Measurements from ENCODE around the gene ADCY4. TPM values are rescaled to one million over a fixed set of nuclear protein-coding genes. Genes with fewer than 3 reads are reported as not detected.
"Not testable (repeated sequence)": the region's sequence is repeated elsewhere in the genome, so short reads cannot be mapped to it uniquely, and the experiment has no call there.

The ADCY4 gene
- total and polyA plus RNA-seq, 2 experiments from 2014 or later: 0.22 to 0.38 TPM

GRCh38 chr14:24361326-24361725 is 26.5 kb upstream of the ADCY4 start:
- WGBS, 2 experiments (ENCODE audit: low coverage in 1 of 2, low lambda C conversion rate in 2 of 2, missing lambda C conversion rate in 2 of 2): 74 to 83% methylated on average over 2 of the region's 2 CpGs
- Histone ChIP-seq H3K4me1 (ENCODE audit: insufficient read depth) (peaks cover 33% of the 10 kb centered on the region), H3K27ac (peak overlapping the region; percentile 83; the same call in 1 of the 2 replicates), H3K79me2 (ENCODE audit: insufficient read depth) (no peaks in the 10 kb centered on the region), H3K36me3 (ENCODE audit: low read depth) (no peaks in the 10 kb centered on the region), H3K9me2 (ENCODE audit: insufficient read depth) (no peaks in the 10 kb centered on the region), H3K27me3 (replicated peaks; ENCODE audit: insufficient read depth) (no peaks in the 10 kb centered on the region), H3K4me3 (no peak overlapping the region), H3F3A (ENCODE audit: insufficient read depth) (peaks cover 17% of the 10 kb centered on the region), H3K9me3 (ENCODE audit: low read depth) (no peaks in the 10 kb centered on the region), H4K20me1 (ENCODE audit: insufficient read depth) (no peaks in the 10 kb centered on the region), H2AFZ (no peak overlapping the region), H3K9ac (no peak overlapping the region), H3K4me2 (ENCODE audit: unreplicated experiment) (no peak overlapping the region)
- in situ Hi-C loops (cut with MboI): no loop called here
- TF ChIP-seq EZH2phosphoT487 (IDR thresholded peaks at IDR 0.05; ENCODE audit: insufficient read depth, low read depth): no peak
- no peak for TF ChIP-seq EZH2 (IDR thresholded peaks at IDR 0.05; ENCODE audit: insufficient read depth, poor library complexity, severe bottlenecking)
- no peak for DNase-seq

- 83 to 98% methylated on average over 2 to 3 of the region's 3 CpGs for WGBS, 2 experiments (ENCODE audit: low coverage in 1 of 2, low lambda C conversion rate in 2 of 2, missing lambda C conversion rate in 2 of 2)
- H4K20me1 ChIP-seq (ENCODE audit: insufficient read depth): no peaks in the 10 kb centered on the region
These were observed 25.4 kb upstream of the ADCY4 start for GRCh38 chr14:24360281-24360680.

DNA sequence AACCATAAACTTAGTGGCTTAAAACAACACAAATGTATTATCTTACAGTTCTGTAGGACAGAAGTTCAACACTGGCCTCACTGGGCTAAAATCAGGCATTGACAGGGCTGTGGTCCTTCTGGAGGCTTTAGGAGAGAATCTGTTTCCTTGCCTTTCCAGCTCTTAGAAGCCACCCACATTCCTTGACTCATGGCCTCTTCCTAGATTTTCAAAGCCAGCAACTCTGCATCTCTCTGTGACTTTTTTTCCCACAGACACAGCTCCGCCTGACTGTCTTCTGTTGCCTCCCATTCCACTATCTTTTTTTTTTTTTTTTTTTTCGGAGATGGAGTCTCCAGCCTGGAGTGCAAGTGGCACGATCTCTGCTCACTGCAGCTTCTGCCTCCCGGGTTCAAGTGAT is 21.3 kb upstream of the ADCY4 start:
- H3K4me3 ChIP-seq: no peak overlapping the region
- H3K36me3 ChIP-seq (ENCODE audit: low read depth): no peaks in the 10 kb centered on the region
- no peak overlapping the region for H3K9ac ChIP-seq
- DNase-seq: no peak
- H3K9me2 ChIP-seq (ENCODE audit: insufficient read depth): no peaks in the 10 kb centered on the region
- no peak overlapping the region for H3K4me2 ChIP-seq (ENCODE audit: unreplicated experiment)
- no peak overlapping the region for H2AFZ ChIP-seq
- peaks cover 21% of the 10 kb centered on the region for H3F3A ChIP-seq (ENCODE audit: insufficient read depth)
- in situ Hi-C loops (cut with MboI): no loop called here
- H3K27ac ChIP-seq: no peak overlapping the region
- H3K4me1 ChIP-seq (ENCODE audit: insufficient read depth): peaks cover 27% of the 10 kb centered on the region
- H3K79me2 ChIP-seq (ENCODE audit: insufficient read depth): no peaks in the 10 kb centered on the region
- TF ChIP-seq EZH2 (IDR thresholded peaks at IDR 0.05; ENCODE audit: insufficient read depth, poor library complexity, severe bottlenecking) (no peak), EZH2phosphoT487 (IDR thresholded peaks at IDR 0.05; ENCODE audit: insufficient read depth, low read depth) (no peak)
- no peaks in the 10 kb centered on the region for H3K9me3 ChIP-seq (ENCODE audit: low read depth)
- H3K27me3 ChIP-seq (replicated peaks; ENCODE audit: insufficient read depth): no peaks in the 10 kb centered on the region
- 52 to 67% methylated on average over 3 to 4 of the region's 4 CpGs for WGBS, 2 experiments (ENCODE audit: low coverage in 1 of 2, low lambda C conversion rate in 2 of 2, missing lambda C conversion rate in 2 of 2)
- H4K20me1 ChIP-seq (ENCODE audit: insufficient read depth): no peaks in the 10 kb centered on the region

More at GRCh38 chr14:24360281-24360680, 25.4 kb upstream of the ADCY4 start:
- no peaks in the 10 kb centered on the region for H3K79me2 ChIP-seq (ENCODE audit: insufficient read depth)
- H3K9me2 ChIP-seq (ENCODE audit: insufficient read depth): no peaks in the 10 kb centered on the region
- TF ChIP-seq EZH2 (IDR thresholded peaks at IDR 0.05; ENCODE audit: insufficient read depth, poor library complexity, severe bottlenecking): no peak
- no peak for TF ChIP-seq EZH2phosphoT487 (IDR thresholded peaks at IDR 0.05; ENCODE audit: insufficient read depth, low read depth)
- no peak overlapping the region for H2AFZ ChIP-seq
- no peaks in the 10 kb centered on the region for H3K9me3 ChIP-seq (ENCODE audit: low read depth)
- H3F3A ChIP-seq (ENCODE audit: insufficient read depth): peaks cover 16% of the 10 kb centered on the region
- no peaks in the 10 kb centered on the region for H3K36me3 ChIP-seq (ENCODE audit: low read depth)
- no peak overlapping the region for H3K9ac ChIP-seq
- H3K27me3 ChIP-seq (replicated peaks; ENCODE audit: insufficient read depth): no peaks in the 10 kb centered on the region
- in situ Hi-C loops (cut with MboI): no loop called here
- H3K4me3 ChIP-seq: no peak overlapping the region
- no peak overlapping the region for H3K27ac ChIP-seq
- peaks cover 26% of the 10 kb centered on the region for H3K4me1 ChIP-seq (ENCODE audit: insufficient read depth)
- no peak for DNase-seq
- H3K4me2 ChIP-seq (ENCODE audit: unreplicated experiment): no peak overlapping the region

- Histone ChIP-seq H3K4me2 (ENCODE audit: unreplicated experiment) (no peak overlapping the region), H3K9me3 (ENCODE audit: low read depth) (no peaks in the 10 kb centered on the region), H3K36me3 (ENCODE audit: low read depth) (no peaks in the 10 kb centered on the region), H3K27me3 (replicated peaks; ENCODE audit: insufficient read depth) (no peaks in the 10 kb centered on the region), H3K9ac (no peak overlapping the region), H3K79me2 (ENCODE audit: insufficient read depth) (no peaks in the 10 kb centered on the region), H3K4me3 (no peak overlapping the region), H2AFZ (no peak overlapping the region), H4K20me1 (ENCODE audit: insufficient read depth) (no peaks in the 10 kb centered on the region), H3K27ac (peak overlapping the region; percentile 68), H3F3A (ENCODE audit: insufficient read depth) (peaks cover 24% of the 10 kb centered on the region), H3K4me1 (ENCODE audit: insufficient read depth) (peaks cover 25% of the 10 kb centered on the region), H3K9me2 (ENCODE audit: insufficient read depth) (no peaks in the 10 kb centered on the region)
- in situ Hi-C loops (cut with MboI): no loop called here
- 94 to 95% methylated on average over 7 of the region's 7 CpGs for WGBS, 2 experiments (ENCODE audit: low coverage in 1 of 2, low lambda C conversion rate in 2 of 2, missing lambda C conversion rate in 2 of 2)
- no peak for TF ChIP-seq EZH2 (IDR thresholded peaks at IDR 0.05; ENCODE audit: insufficient read depth, poor library complexity, severe bottlenecking)
- no peak for TF ChIP-seq EZH2phosphoT487 (IDR thresholded peaks at IDR 0.05; ENCODE audit: insufficient read depth, low read depth)
- no peak for DNase-seq
These were observed 20.1 kb upstream of the ADCY4 start for GRCh38 chr14:24355009-24355408.

DNA sequence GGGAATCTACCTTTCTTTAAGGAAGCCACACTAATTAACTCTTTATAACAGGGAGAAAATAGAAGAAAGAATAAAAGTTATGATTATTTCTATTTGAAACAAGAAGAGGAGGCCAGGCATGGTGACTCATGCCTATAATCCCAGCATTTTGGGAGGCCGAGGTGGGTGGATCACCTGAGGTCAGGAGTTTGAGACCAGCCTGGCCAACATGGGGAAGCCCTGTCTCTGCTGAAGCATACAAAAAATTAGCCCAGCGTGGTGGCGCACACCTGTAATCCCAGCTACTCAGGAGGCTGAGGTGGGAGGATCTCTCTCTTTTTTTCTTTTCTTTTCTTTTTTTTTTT is 19.6 kb upstream of the ADCY4 start:
- H2AFZ ChIP-seq; H3K36me3 ChIP-seq (ENCODE audit: low read depth); H4K20me1 ChIP-seq (ENCODE audit: insufficient read depth); H3K9me2 ChIP-seq (ENCODE audit: insufficient read depth); H3K27me3 ChIP-seq (replicated peaks; ENCODE audit: insufficient read depth); H3K4me3 ChIP-seq; H3K9me3 ChIP-seq (ENCODE audit: low read depth); H3K79me2 ChIP-seq (ENCODE audit: insufficient read depth); DNase-seq; in situ Hi-C loops (cut with MboI): not testable (repeated sequence)
- Histone ChIP-seq H3F3A (ENCODE audit: insufficient read depth) (peaks cover 24% of the 10 kb centered on the region), H3K9ac (peak overlapping the region; percentile 2; the same call in 1 of the 2 replicates), H3K27ac (peak overlapping the region; percentile 68), H3K4me1 (ENCODE audit: insufficient read depth) (peaks cover 25% of the 10 kb centered on the region), H3K4me2 (ENCODE audit: unreplicated experiment) (peak overlapping the region; percentile 38)
- WGBS, 2 experiments (ENCODE audit: low coverage in 1 of 2, low lambda C conversion rate in 2 of 2, missing lambda C conversion rate in 2 of 2): 53 to 68% methylated on average over 3 of the region's 3 CpGs

All from GM23248 (cell line).